Renal pelvis (tissue), 4 donors: ENCODE data around the gene TBC1D4. TPM values are rescaled to one million over a fixed set of nuclear protein-coding genes. Genes with fewer than 3 reads are reported as not detected.

Experiments
- DNase-seq: peaks from one replicate; pipeline ENCODE4 v3.0.0-alpha.2; 2013
- polyA plus RNA-seq, 3 donors: library from polyadenylated mRNA; unstranded; fragments of 120-200 nt; gene quantifications; one replicate each; pipeline ENCODE4 v1.2.1, GENCODE V29; 2013; ENCODE audit not compliant: insufficient read length in 3 of 3

The TBC1D4 gene
- polyA plus RNA-seq, 3 donors: 46.9 to 50.4 (median 48.1) TPM

- DNase-seq: no peak
Observed at GRCh38 chr13:75391432-75392100, 90.4 kb downstream of the TBC1D4 start.

GRCh38 chr13:75390229-75390628, 91.7 kb downstream of the TBC1D4 start:
- no peak for DNase-seq

GRCh38 chr13:75385708-75386083, 96.3 kb downstream of the TBC1D4 start:
- no peak for DNase-seq

GRCh38 chr13:75384879-75385707, 96.9 kb downstream of the TBC1D4 start:
- no peak for DNase-seq

GRCh38 chr13:75383064-75383715, 98.8 kb downstream of the TBC1D4 start:
- no peak for DNase-seq

GRCh38 chr13:75378301-75378700, 103.7 kb downstream of the TBC1D4 start:
- no peak for DNase-seq

GRCh38 chr13:75376792-75377402, 105.1 kb downstream of the TBC1D4 start:
- DNase-seq: no peak

GRCh38 chr13:75375329-75375728, 106.6 kb downstream of the TBC1D4 start:
- DNase-seq: no peak

- no peak for DNase-seq
Observed at GRCh38 chr13:75373988-75374387, 108.0 kb downstream of the TBC1D4 start.

- no peak for DNase-seq
Observed at GRCh38 chr13:75372923-75373841, 108.8 kb downstream of the TBC1D4 start.

GRCh38 chr13:75372517-75372916, 109.5 kb downstream of the TBC1D4 start:
- DNase-seq: peak; percentile 53

- no peak for DNase-seq
Observed at GRCh38 chr13:75371203-75371602, 110.8 kb downstream of the TBC1D4 start.

- no peak for DNase-seq
Observed at GRCh38 chr13:75370774-75371173, 111.2 kb downstream of the TBC1D4 start.

GRCh38 chr13:75369981-75370380, 112.0 kb downstream of the TBC1D4 start:
- no peak for DNase-seq

- DNase-seq: peak; percentile 43
Observed at GRCh38 chr13:75368167-75368566, 113.8 kb downstream of the TBC1D4 start.

- DNase-seq: no peak
Observed at GRCh38 chr13:75366380-75367280, 115.3 kb downstream of the TBC1D4 start.

- no peak for DNase-seq
Observed at GRCh38 chr13:75365724-75366173, 116.2 kb downstream of the TBC1D4 start.

- DNase-seq: no peak
Observed at GRCh38 chr13:75364131-75364713, 117.7 kb downstream of the TBC1D4 start.

GRCh38 chr13:75363371-75363770, 118.6 kb downstream of the TBC1D4 start:
- no peak for DNase-seq

GRCh38 chr13:75362026-75362425, 119.9 kb downstream of the TBC1D4 start:
- no peak for DNase-seq
